Glomerular visceral epithelial cell (primary cell): ENCODE results near the gene GGTLC1.

Source experiments
- DNase-seq: peaks from one replicate; pipeline ENCODE4 v3.0.0-alpha.2; 2016; ENCODE audit errors: extremely low spot score

The GGTLC1 gene

GRCh38 chr20:23966298-23966697 lies 22.3 kb downstream of the GGTLC1 start:
- no peak for DNase-seq

- DNase-seq, result no peak
Observed at GRCh38 chr20:23963941-23964340, 24.6 kb downstream of the GGTLC1 start.

- DNase-seq, result no peak
Observed at GRCh38 chr20:23962272-23962671, 26.3 kb downstream of the GGTLC1 start.

GRCh38 chr20:23959054-23959453 lies 29.5 kb downstream of the GGTLC1 start:
- no peak for DNase-seq

GRCh38 chr20:23955896-23956295 lies 32.7 kb downstream of the GGTLC1 start:
- DNase-seq, result no peak

- DNase-seq, result no peak
Observed at GRCh38 chr20:23954008-23954745, 34.4 kb downstream of the GGTLC1 start.

- DNase-seq, result no peak
Observed at GRCh38 chr20:23946206-23946605, 42.4 kb downstream of the GGTLC1 start.

- no peak for DNase-seq
Observed at GRCh38 chr20:23943304-23943703, 45.3 kb downstream of the GGTLC1 start.

- no peak for DNase-seq
Observed at GRCh38 chr20:23939641-23940040, 48.9 kb downstream of the GGTLC1 start.

GRCh38 chr20:23939063-23939462 lies 49.5 kb downstream of the GGTLC1 start:
- no peak for DNase-seq

GRCh38 chr20:23938118-23938438 lies 50.5 kb downstream of the GGTLC1 start:
- no peak for DNase-seq

GRCh38 chr20:23937303-23938117 lies 51.1 kb downstream of the GGTLC1 start:
- DNase-seq, result peak; percentile 50
